GM19463 (cell line): ENCODE measurements around the gene TECPR1.
A peak's percentile ranks its signal among the peaks of the same experiment; 100 is the strongest.

Experiments
- ATAC-seq: cut with Tn5 transposase; IDR thresholded peaks from one replicate; pipeline ENCODE4 v1.9.1; 2021; ENCODE audit warnings: mild to moderate bottlenecking, moderate library complexity; ENCODE audit not compliant: unreplicated experiment

TECPR1 gene

GRCh38 chr7:98252425-98253054 is 508 bp upstream of the TECPR1 start:
- peak; percentile 24 for ATAC-seq

GRCh38 chr7:98251231-98251600 is 816 bp downstream of the TECPR1 start:
- peak; percentile 6 for ATAC-seq

GRCh38 chr7:98250789-98251188 is 1.2 kb downstream of the TECPR1 start:
- no peak for ATAC-seq

- ATAC-seq: no peak
Observed at GRCh38 chr7:98249106-98249505, 2.9 kb downstream of the TECPR1 start.

GRCh38 chr7:98248156-98248555 is 3.9 kb downstream of the TECPR1 start:
- ATAC-seq: no peak

GRCh38 chr7:98244871-98245270 is 7.2 kb downstream of the TECPR1 start:
- ATAC-seq: no peak

GRCh38 chr7:98242934-98243333 is 9.1 kb downstream of the TECPR1 start:
- no peak for ATAC-seq

GRCh38 chr7:98242342-98242741 is 9.7 kb downstream of the TECPR1 start:
- no peak for ATAC-seq

- no peak for ATAC-seq
Observed at GRCh38 chr7:98241674-98242241, 10.3 kb downstream of the TECPR1 start.

- peak; percentile 77 for ATAC-seq
Observed at GRCh38 chr7:98240961-98241673, 10.9 kb downstream of the TECPR1 start.

- no peak for ATAC-seq
Observed at GRCh38 chr7:98238976-98239375, 13.1 kb downstream of the TECPR1 start.

- ATAC-seq: no peak
Observed at GRCh38 chr7:98238076-98238475, 14.0 kb downstream of the TECPR1 start.

GRCh38 chr7:98236355-98237185 is 15.5 kb downstream of the TECPR1 start:
- no peak for ATAC-seq

GRCh38 chr7:98235901-98236300 is 16.1 kb downstream of the TECPR1 start:
- ATAC-seq: no peak

GRCh38 chr7:98234429-98235147 is 17.4 kb downstream of the TECPR1 start:
- ATAC-seq: no peak

- no peak for ATAC-seq
Observed at GRCh38 chr7:98233219-98234070, 18.6 kb downstream of the TECPR1 start.

GRCh38 chr7:98232799-98233198 is 19.2 kb downstream of the TECPR1 start:
- ATAC-seq: no peak

GRCh38 chr7:98232263-98232585 is 19.8 kb downstream of the TECPR1 start:
- no peak for ATAC-seq

- ATAC-seq: no peak
Observed at GRCh38 chr7:98231493-98232262, 20.4 kb downstream of the TECPR1 start.
